Neural progenitor cell (in vitro differentiated cells): ENCODE data around the gene POU5F2. TPM values are rescaled to one million over a fixed set of nuclear protein-coding genes. Genes with fewer than 3 reads are reported as not detected.

Experiments
- DNase-seq: peaks from one replicate; pipeline ENCODE4 v3.0.0-alpha.2; 2016; ENCODE audit warnings: low spot score
- H2AFZ ChIP-seq: fragments of 200-600 bp; sonication (generic); replicated peaks from 2 replicates; pipeline ENCODE4 v1.6.1; 2016; ENCODE audit warnings: antibody characterized with exemption
- H3F3A ChIP-seq: fragments of 200-600 bp; sonication (generic); 2 replicates; pipeline ENCODE4 v1.6.1; 2016; ENCODE audit warnings: antibody characterized with exemption, low read depth
- H3K27ac ChIP-seq: fragments of 200-600 bp; sonication (generic); 2 replicates; pipeline ENCODE4 v1.5.1; 2016; ENCODE audit warnings: mild to moderate bottlenecking
- H3K27me3 ChIP-seq: fragments of 200-600 bp; sonication (generic); 2 replicates; pipeline ENCODE4 v1.6.1; 2016; ENCODE audit warnings: mild to moderate bottlenecking, moderate library complexity
- H3K36me3 ChIP-seq: fragments of 200-600 bp; sonication (generic); 2 replicates; pipeline ENCODE4 v1.5.1; 2016
- H3K4me1 ChIP-seq: fragments of 200-600 bp; sonication (generic); 2 replicates; pipeline ENCODE4 v1.6.1; 2016; ENCODE audit warnings: mixed run types
- H3K4me2 ChIP-seq: fragments of 200-600 bp; sonication (generic); 2 replicates; pipeline ENCODE4 v1.6.1; 2016
- H3K4me3 ChIP-seq: fragments of 200-600 bp; sonication (generic); 2 replicates; pipeline ENCODE4 v1.5.1; 2016
- H3K79me2 ChIP-seq: fragments of 200-600 bp; sonication (generic); 2 replicates; pipeline ENCODE4 v1.6.1; 2016; ENCODE audit warnings: low read depth
- H3K9ac ChIP-seq: fragments of 200-600 bp; sonication (generic); 2 replicates; pipeline ENCODE4 v1.6.1; 2016
- H3K9me3 ChIP-seq: fragments of 200-600 bp; sonication (generic); 2 replicates; pipeline ENCODE4 v1.5.1; 2016; ENCODE audit warnings: low read depth
- H4K20me1 ChIP-seq: fragments of 200-600 bp; sonication (generic); 2 replicates; pipeline ENCODE4 v1.6.1; 2016; ENCODE audit warnings: low read depth
- H3K27ac Mint-ChIP-seq: 3 replicates; pipeline ENCODE4 v1.8.0; 2021; ENCODE audit warnings: mixed read lengths
- H3K27me3 Mint-ChIP-seq: 2 replicates; pipeline ENCODE4 v1.8.0; 2022; ENCODE audit warnings: low read depth, mild to moderate bottlenecking, inconsistent platforms, moderate library complexity, mixed read lengths; ENCODE audit not compliant: insufficient read depth
- H3K36me3 Mint-ChIP-seq: 3 replicates; pipeline ENCODE4 v1.8.0; 2021; ENCODE audit warnings: mixed read lengths
- H3K4me1 Mint-ChIP-seq: 3 replicates; pipeline ENCODE4 v1.8.0; 2021; ENCODE audit warnings: mixed read lengths
- H3K4me3 Mint-ChIP-seq: 3 replicates; pipeline ENCODE4 v1.8.0; 2021; ENCODE audit warnings: mild to moderate bottlenecking, moderate library complexity, mixed read lengths
- H3K9me3 Mint-ChIP-seq: 3 replicates; pipeline ENCODE4 v1.8.0; 2020; ENCODE audit warnings: mixed read lengths
- CTCF ChIP-seq: fragments of 200-600 bp; sonication (generic); IDR thresholded peaks from 2 replicates; pipeline ENCODE4 v1.5.1; 2017; ENCODE audit warnings: antibody characterized with exemption, mild to moderate bottlenecking
- EZH2 ChIP-seq: fragments of 200-600 bp; sonication (generic); IDR thresholded peaks from 2 replicates; pipeline ENCODE4 v1.6.1; 2017; ENCODE audit warnings: antibody characterized with exemption, mild to moderate bottlenecking, moderate library complexity
- EZH2phosphoT487 ChIP-seq: fragments of 200-600 bp; sonication (generic); IDR thresholded peaks from 2 replicates; pipeline ENCODE4 v1.6.1; 2017; ENCODE audit warnings: antibody characterized with exemption
- total RNA-seq: library from RNA; depleted of rRNA; stranded (reverse); fragments of >200 nt; gene quantifications from 2 replicates; pipeline ENCODE4 v1.2.3, GENCODE V29; 2015; ENCODE audit warnings: low replicate concordance

POU5F2 gene
- total RNA-seq, 1 donor from 2014 or later: 1.0 TPM

GRCh38 chr5:93787598-93787997 is 46.2 kb upstream of the POU5F2 start:
- Histone ChIP-seq H3K4me1 (no peaks in the 10 kb centered on the region), H2AFZ (no peak overlapping the region), H3K36me3 (no peaks in the 10 kb centered on the region), H4K20me1 (no peaks in the 10 kb centered on the region), H3F3A (no peaks in the 10 kb centered on the region), H3K9me3 (no peaks in the 10 kb centered on the region), H3K27me3 (no peaks in the 10 kb centered on the region), H3K4me2 (no peak overlapping the region), H3K9ac (no peak overlapping the region), H3K79me2 (no peaks in the 10 kb centered on the region), H3K27ac (no peak overlapping the region), H3K4me3 (no peak overlapping the region)
- Mint-ChIP-seq H3K27me3 (no peaks in the 10 kb centered on the region), H3K4me1 (peaks cover 17% of the 10 kb centered on the region), H3K4me3 (no peak overlapping the region), H3K36me3 (no peaks in the 10 kb centered on the region), H3K27ac (no peak overlapping the region), H3K9me3 (no peaks in the 10 kb centered on the region)
- no peak for DNase-seq
- TF ChIP-seq CTCF (no peak), EZH2 (no peak), EZH2phosphoT487 (no peak)

- Histone ChIP-seq H3K9me3 (no peaks in the 10 kb centered on the region), H3F3A (no peaks in the 10 kb centered on the region), H2AFZ (no peak overlapping the region), H3K9ac (no peak overlapping the region), H3K4me1 (no peaks in the 10 kb centered on the region), H3K4me2 (no peak overlapping the region), H3K79me2 (no peaks in the 10 kb centered on the region), H3K4me3 (no peak overlapping the region), H3K36me3 (no peaks in the 10 kb centered on the region), H3K27me3 (no peaks in the 10 kb centered on the region), H4K20me1 (no peaks in the 10 kb centered on the region), H3K27ac (no peak overlapping the region)
- H3K27ac Mint-ChIP-seq: no peak overlapping the region
- no peak for TF ChIP-seq EZH2phosphoT487
- TF ChIP-seq EZH2: no peak
- no peak for TF ChIP-seq CTCF
- H3K9me3 Mint-ChIP-seq: peaks cover 5% of the 10 kb centered on the region
- peaks cover 2% of the 10 kb centered on the region for H3K27me3 Mint-ChIP-seq
- peaks cover 9% of the 10 kb centered on the region for H3K36me3 Mint-ChIP-seq
- DNase-seq: no peak
- peaks cover 9% of the 10 kb centered on the region for H3K4me1 Mint-ChIP-seq
- H3K4me3 Mint-ChIP-seq: no peak overlapping the region
These were observed 44.1 kb upstream of the POU5F2 start for GRCh38 chr5:93785475-93785874.

GRCh38 chr5:93782978-93783377 is 41.6 kb upstream of the POU5F2 start:
- H3K4me3 ChIP-seq: no peak overlapping the region
- no peak overlapping the region for H2AFZ ChIP-seq
- H4K20me1 ChIP-seq: no peaks in the 10 kb centered on the region
- no peaks in the 10 kb centered on the region for H3K36me3 ChIP-seq
- Mint-ChIP-seq H3K4me1 (peaks cover 20% of the 10 kb centered on the region), H3K4me3 (no peak overlapping the region), H3K27me3 (peaks cover 2% of the 10 kb centered on the region), H3K27ac (no peak overlapping the region), H3K36me3 (peaks cover 9% of the 10 kb centered on the region), H3K9me3 (peaks cover 5% of the 10 kb centered on the region)
- no peak for DNase-seq
- H3K79me2 ChIP-seq: no peaks in the 10 kb centered on the region
- no peaks in the 10 kb centered on the region for H3F3A ChIP-seq
- H3K27ac ChIP-seq: no peak overlapping the region
- H3K4me2 ChIP-seq: no peak overlapping the region
- H3K4me1 ChIP-seq: peaks cover 2% of the 10 kb centered on the region
- H3K27me3 ChIP-seq: no peaks in the 10 kb centered on the region
- no peak for TF ChIP-seq CTCF
- TF ChIP-seq EZH2phosphoT487: no peak
- TF ChIP-seq EZH2: no peak
- no peak overlapping the region for H3K9ac ChIP-seq
- no peaks in the 10 kb centered on the region for H3K9me3 ChIP-seq

GRCh38 chr5:93777620-93778019 is 36.2 kb upstream of the POU5F2 start:
- H3K9me3 ChIP-seq: no peaks in the 10 kb centered on the region
- H3K4me1 Mint-ChIP-seq: peaks cover 18% of the 10 kb centered on the region
- peak; percentile 40 for DNase-seq

More at GRCh38 chr5:93777620-93778019, 36.2 kb upstream of the POU5F2 start:
- H3K36me3 Mint-ChIP-seq: peaks cover 11% of the 10 kb centered on the region
- H3K27me3 Mint-ChIP-seq: peaks cover 2% of the 10 kb centered on the region
- H3K4me2 ChIP-seq: peak overlapping the region; percentile 19
- peak overlapping the region; percentile 74 for H3K27ac Mint-ChIP-seq
- H3K4me3 ChIP-seq: no peak overlapping the region
- H3K79me2 ChIP-seq: no peaks in the 10 kb centered on the region
- no peak overlapping the region for H3K9ac ChIP-seq
- H4K20me1 ChIP-seq: no peaks in the 10 kb centered on the region
- peaks cover 10% of the 10 kb centered on the region for H3K4me1 ChIP-seq
- peaks cover 7% of the 10 kb centered on the region for H3K9me3 Mint-ChIP-seq
- H3K36me3 ChIP-seq: no peaks in the 10 kb centered on the region
- H3F3A ChIP-seq: no peaks in the 10 kb centered on the region
- H3K27ac ChIP-seq: no peak overlapping the region
- no peaks in the 10 kb centered on the region for H3K27me3 ChIP-seq
- H3K4me3 Mint-ChIP-seq: peak overlapping the region; percentile 36
- TF ChIP-seq EZH2phosphoT487 (no peak), CTCF (no peak), EZH2 (no peak)
- H2AFZ ChIP-seq: no peak overlapping the region
